HepG2 (cell line): ENCODE data around the gene TEX53. TPM values are rescaled to one million over a fixed set of nuclear protein-coding genes. Genes with fewer than 3 reads are reported as not detected.

Source experiments
- ATAC-seq: fragments of 200-7000 bp; cut with Tn5 transposase; 3 replicates; pipeline ENCODE4 v1.9.1; 2020; ENCODE audit warnings: mild to moderate bottlenecking, moderate library complexity
- BruUV-seq: library from RNA; stranded (reverse); fragments of 400-500 nt; replicated peaks from 2 replicates; lab custom pipeline; 2021; lab: Mats Ljungman, UMichigan
- CTCF ChIA-PET: fragments of 300-600 bp; formaldehyde crosslinking; extraction: SDS; loops from one replicate; lab custom pipeline; 2021; ENCODE audit warnings: low total read pairs, inconsistent platforms, low intra/inter-chr PET ratio; lab: Yijun Ruan, JAX
- POLR2A ChIA-PET: fragments of 350-600 bp; sonication (Branson Sonifier 250); formaldehyde crosslinking; loops from one replicate; lab custom pipeline; 2020; ENCODE audit warnings: antibody characterized with exemption, inconsistent platforms; lab: Yijun Ruan, JAX
- DNase-seq: peaks from one replicate; pipeline ENCODE4 v3.0.0-alpha.2; 2015; ENCODE audit warnings: low spot score
- FAIRE-seq: peaks from 3 replicates; lab custom pipeline; 2011; peaks lifted over from hg19 to GRCh38; lab: Jason Lieb, UNC
- H2AFZ ChIP-seq: one replicate; pipeline ENCODE4 v1.6.1; 2011; ENCODE audit warnings: low read length, inconsistent platforms
- H3K27ac ChIP-seq: fragments of 300-600 bp; 3 replicates; pipeline ENCODE4 v1.8.0; 2011; ENCODE audit warnings: mixed run types, mild to moderate bottlenecking, mixed read lengths, low read length, inconsistent platforms; ENCODE audit not compliant: insufficient read depth; ENCODE audit errors: extremely low read length
- H3K27me3 ChIP-seq, 2 experiments: fragments of 200-600 bp in 1 of 2; 2 replicates in 1 of 2; 3 replicates in 1 of 2; pipeline versions ENCODE4 v1.6.0 to v1.8.0; 2011; ENCODE audit warnings: low read length in 2 of 2, mild to moderate bottlenecking in 2 of 2, moderate library complexity in 2 of 2, inconsistent platforms in 1 of 2; ENCODE audit not compliant: insufficient read depth in 2 of 2, control insufficient read depth in 1 of 2
- H3K36me3 ChIP-seq, 2 experiments: fragments of 200-600 bp in 1 of 2; replicated peaks in 1 of 2; 2 replicates in 1 of 2; 3 replicates in 1 of 2; pipeline versions ENCODE4 v1.5.1 to v1.8.0; 2011; ENCODE audit warnings: low read length in 2 of 2, inconsistent platforms in 1 of 2; ENCODE audit not compliant: insufficient read depth in 2 of 2, control insufficient read depth in 1 of 2
- H3K4me1 ChIP-seq: 2 replicates; pipeline ENCODE4 v1.5.1; 2012; ENCODE audit warnings: low read length, inconsistent platforms; ENCODE audit not compliant: insufficient read depth
- H3K4me2 ChIP-seq: 2 replicates; pipeline ENCODE4 v1.6.0; 2011; ENCODE audit warnings: low read depth, low read length, inconsistent platforms
- H3K4me3 ChIP-seq, 3 experiments: fragments of 200-600 bp in 1 of 3; sonication (generic), shearing (Covaris generic) in 1 of 3; replicated peaks in 1 of 3; 2 replicates each; pipeline ENCODE4 v1.5.1; 2011 to 2016; ENCODE audit warnings: low read length in 3 of 3, inconsistent platforms in 2 of 3, low read depth in 2 of 3, mild to moderate bottlenecking in 2 of 3, control low read depth in 1 of 3, mixed read lengths in 1 of 3; ENCODE audit not compliant: insufficient read depth in 1 of 3
- H3K79me2 ChIP-seq: one replicate; pipeline ENCODE4 v1.6.1; 2011; ENCODE audit warnings: low read length, inconsistent platforms; ENCODE audit not compliant: insufficient read depth
- H3K9ac ChIP-seq: 2 replicates; pipeline ENCODE4 v1.6.0; 2011; ENCODE audit warnings: mild to moderate bottlenecking, low read depth, low read length, inconsistent platforms; ENCODE audit not compliant: insufficient read depth
- H3K9me3 ChIP-seq: 2 replicates; pipeline ENCODE4 v1.5.1; 2012; ENCODE audit warnings: mild to moderate bottlenecking, low read length
- H4K20me1 ChIP-seq: 2 replicates; pipeline ENCODE4 v1.6.0; 2011; ENCODE audit warnings: inconsistent platforms, mild to moderate bottlenecking, low read length, moderate library complexity; ENCODE audit not compliant: insufficient read depth
- ADNP ChIP-seq: sonication (generic); formaldehyde crosslinking; IDR thresholded peaks from 2 replicates; pipeline ENCODE4 v1.4.0; 2020; ENCODE audit warnings: missing genetic modification reagents
- DR1 ChIP-seq: sonication (generic); formaldehyde crosslinking; IDR thresholded peaks from 2 replicates; pipeline ENCODE4 v1.8.0; 2021; ENCODE audit warnings: mild to moderate bottlenecking, missing genetic modification reagents, inconsistent platforms
- FOSL2 ChIP-seq: sonication (generic); formaldehyde crosslinking; IDR thresholded peaks from 2 replicates; pipeline ENCODE4 v1.4.0; 2020; ENCODE audit warnings: missing genetic modification reagents
- HCFC1 ChIP-seq: fragments of 150-350 bp; IDR thresholded peaks from 2 replicates; pipeline ENCODE4 v1.6.1; 2014; ENCODE audit warnings: low read depth, low read length
- ISX ChIP-seq: sonication (generic); formaldehyde crosslinking; conservative IDR thresholded peaks from 2 replicates; pipeline ENCODE4 v1.5.0; 2020; ENCODE audit warnings: missing genetic modification reagents
- NONO ChIP-seq, 2 experiments: fragments of 450-650 bp in 1 of 2; sonication (generic) in 1 of 2; formaldehyde crosslinking in 1 of 2; IDR thresholded peaks in 1 of 2; conservative IDR thresholded peaks in 1 of 2; 2 replicates each; pipeline versions ENCODE4 v1.6.1 to v1.8.0; 2017 to 2022; ENCODE audit warnings: mild to moderate bottlenecking in 1 of 2, missing genetic modification reagents in 1 of 2, moderate library complexity in 1 of 2
- PTBP1 ChIP-seq: fragments of 200-400 bp; formaldehyde crosslinking; IDR thresholded peaks from 2 replicates; pipeline ENCODE4 v1.6.1; 2018; ENCODE audit warnings: low read length, low read depth; ENCODE audit not compliant: poor library complexity, severe bottlenecking
- SP140L ChIP-seq: sonication (generic); formaldehyde crosslinking; IDR thresholded peaks from 2 replicates; pipeline ENCODE4 v1.4.0; 2020; ENCODE audit warnings: missing genetic modification reagents, borderline replicate concordance
- ZMYM4 ChIP-seq: sonication (generic); formaldehyde crosslinking; IDR thresholded peaks from 2 replicates; pipeline ENCODE4 v1.8.1; 2023; ENCODE audit warnings: mild to moderate bottlenecking, missing genetic modification reagents
- WGBS: methylation state at CpG from one replicate; pipeline ENCODE4 v1.1.6; 2017; ENCODE audit warnings: low lambda C conversion rate; 5-methylcytosine and 5-hydroxymethylcytosine counted together
- in situ Hi-C: cut with HindIII; loops from 2 replicates; pipeline ENCODE4 v1.10.0; 2017; ENCODE audit warnings: low pct_unique_long_range_greater_than_20kb; ENCODE audit not compliant: extremely low pct_ligation_motif_present
- intact Hi-C: fragments of 100-400 bp; cut with micrococcal nuclease; formaldehyde crosslinking; loops from one replicate; pipeline ENCODE4 v1.10.0; 2022; ENCODE audit not compliant: unreplicated experiment
- polyA plus RNA-seq, 8 experiments: library from polyadenylated mRNA; depleted of rRNA in 3 of 8; stranded (reverse) in 7 of 8; unstranded in 1 of 8; fragments of >200 nt; fragmentation: Illumina TruSeq in 4 of 8; extraction: Trizol in 4 of 8; gene quantifications; 2 replicates each; pipeline versions ENCODE4 v1.2.1 to v1.2.3, GENCODE V29; 2011 to 2016; ENCODE audit warnings: low read depth in 4 of 8, missing spikeins in 1 of 8, mixed read lengths in 1 of 8; ENCODE audit not compliant: insufficient read depth in 1 of 8
- total RNA-seq, 5 experiments: library from RNA; depleted of rRNA; stranded (reverse); fragments of >200 nt; fragmentation: Illumina TruSeq; extraction: Trizol; gene quantifications; 2 replicates each; pipeline ENCODE4 v1.2.3, GENCODE V29; 2016; ENCODE audit warnings: low read depth in 1 of 5

The TEX53 gene
- total and polyA plus RNA-seq, 2 of the 13 experiments (the other 11 are each of a cell fraction or from before 2014, with no cell fraction given) = not detected

DNA sequence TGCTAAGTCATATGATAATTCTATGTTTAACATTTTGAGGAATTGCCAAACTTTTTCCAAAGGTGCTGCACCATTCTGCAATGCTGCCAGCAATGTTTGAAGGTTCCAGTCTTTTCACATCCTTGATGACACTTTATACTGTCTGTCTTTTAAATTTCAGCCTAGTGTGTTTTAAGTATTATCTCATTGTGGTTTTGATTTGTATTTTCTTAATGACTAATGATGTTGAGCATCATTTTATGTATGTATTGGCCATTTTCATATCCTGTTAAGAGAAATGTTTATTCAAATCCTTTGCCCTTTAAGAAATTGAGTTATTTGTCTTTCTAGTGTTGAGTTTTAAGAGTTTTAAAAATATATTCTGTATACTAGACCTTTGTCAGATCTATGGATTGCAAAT is 29.4 kb upstream of the TEX53 start:
- CTCF ChIA-PET = no interaction called here
- BruUV-seq = no TSS peak

DNA sequence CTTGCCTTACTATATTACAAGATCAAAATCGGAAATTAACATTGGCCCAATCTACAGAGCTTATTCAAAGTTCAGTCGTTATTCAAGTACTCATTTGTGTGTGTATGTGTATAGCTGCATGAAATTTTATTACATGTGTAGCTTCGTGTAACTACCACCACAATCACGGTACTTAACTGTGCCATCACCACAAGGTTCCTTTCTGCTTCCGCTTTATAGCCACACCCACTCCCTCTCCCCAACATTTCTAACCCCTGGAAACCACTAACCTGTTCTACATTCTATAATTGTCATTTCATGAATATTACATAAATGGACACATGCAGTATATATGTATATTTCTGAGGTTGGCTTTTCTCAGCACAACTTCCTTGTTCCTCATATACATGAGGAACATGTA is 28.3 kb upstream of the TEX53 start:
- no peaks in the 10 kb centered on the region for H3K79me2 ChIP-seq
- no peak overlapping the region for H3K27ac ChIP-seq
- FAIRE-seq (no peak), ATAC-seq (no peak), DNase-seq (no peak)
- H3K4me3 ChIP-seq = no peak overlapping the region
- no TSS peak for BruUV-seq
- H3K27me3 ChIP-seq = peaks cover 0 to under 1% of the 10 kb centered on the region in 2 experiments; a peak in 1 of 5 replicates
- POLR2A ChIA-PET = no interaction called here
- H3K4me1 ChIP-seq = peaks cover 8% of the 10 kb centered on the region
- intact Hi-C loops (no loop called here), in situ Hi-C loops (loop anchor here (10.0 kb wide), 1 partner anchor 839 kb away; no protein-coding TSS in a partner anchor)
- H2AFZ ChIP-seq = no peak overlapping the region
- H3K9me3 ChIP-seq = no peaks in the 10 kb centered on the region
- TF ChIP-seq PTBP1 = no peak
- no peak for TF ChIP-seq NONO (IDR thresholded peaks at IDR 0.05)
- TF ChIP-seq NONO (CRISPR knock-in tag; conservative IDR thresholded peaks at IDR 0.05) = no peak
- TF ChIP-seq SP140L (CRISPR knock-in tag) = no peak
- TF ChIP-seq DR1 = no peak
- no peak for TF ChIP-seq ADNP (CRISPR knock-in tag)
- TF ChIP-seq, all 625 proteins: peak for 0
- Histone ChIP-seq H3K36me3 (no peaks in the 10 kb centered on the region), H3K4me2 (no peak overlapping the region), H4K20me1 (no peaks in the 10 kb centered on the region), H3K9ac (no peak overlapping the region)
- 36% methylated on average over 5 of the region's 5 CpGs for WGBS
- CTCF ChIA-PET = no interaction called here

More for the DNA sequence above, 29.4 kb upstream of the TEX53 start:
- Histone ChIP-seq H3K4me3 (no peak overlapping the region), H4K20me1 (no peaks in the 10 kb centered on the region), H3K9ac (no peak overlapping the region), H3K4me1 (peaks cover 1% of the 10 kb centered on the region), H3K27ac (no peak overlapping the region), H3K9me3 (no peaks in the 10 kb centered on the region), H2AFZ (no peak overlapping the region), H3K79me2 (no peaks in the 10 kb centered on the region), H3K27me3 (peaks cover 0 to 7% of the 10 kb centered on the region in 2 experiments; a peak in 1 of 5 replicates), H3K36me3 (no peaks in the 10 kb centered on the region), H3K4me2 (no peak overlapping the region)
- no peak for FAIRE-seq
- POLR2A ChIA-PET = no interaction called here
- DNase-seq = no peak
- in situ Hi-C loops = loop anchor here (10.0 kb wide), 1 partner anchor 838 kb away; no protein-coding TSS in a partner anchor
- no peak for TF ChIP-seq ZMYM4 (CRISPR knock-in tag)
- no peak for TF ChIP-seq HCFC1
- TF ChIP-seq FOSL2 = no peak
- TF ChIP-seq ISX (CRISPR knock-in tag) = no peak
- intact Hi-C loops = no loop called here
- no peak for ATAC-seq
